Activated T-cell treated with anti-CD3 and anti-CD28 coated beads, Interleukin-2, amount 50 U/mL, for 24 hours (primary cell): Measurements from ENCODE around the gene TAF7L.
"Not testable (repeated sequence)": the region's sequence is repeated elsewhere in the genome, so short reads cannot be mapped to it uniquely, and the experiment has no call there.

Experiments used
- DNase-seq: peaks from one replicate; pipeline ENCODE4 v3.0.0-alpha.2; 2020
- H3K27ac Mint-ChIP-seq: 2 replicates; pipeline ENCODE4 v1.8.0; 2020; ENCODE audit warnings: mild to moderate bottlenecking, mixed read lengths
- H3K27me3 Mint-ChIP-seq: 2 replicates; pipeline ENCODE4 v1.8.0; 2020; ENCODE audit warnings: mixed read lengths
- H3K36me3 Mint-ChIP-seq: 2 replicates; pipeline ENCODE4 v1.8.0; 2020; ENCODE audit warnings: low read depth, mixed read lengths
- H3K4me1 Mint-ChIP-seq: 2 replicates; pipeline ENCODE4 v1.8.0; 2020; ENCODE audit warnings: low read depth, mixed read lengths
- H3K4me3 Mint-ChIP-seq: 2 replicates; pipeline ENCODE4 v1.8.0; 2020; ENCODE audit warnings: mild to moderate bottlenecking, moderate library complexity, mixed read lengths
- H3K9me3 Mint-ChIP-seq: 2 replicates; pipeline ENCODE4 v1.8.0; 2020; ENCODE audit warnings: mixed read lengths

Gene TAF7L

GRCh38 chrX:101290957-101291603, at the start of gene TAF7L:
Gene TAF7L (minus strand): TSS chrX:101291334. CDS start chrX:101287543, 3,791 bp downstream.
- no peak for DNase-seq
- Mint-ChIP-seq H3K9me3 (no peaks in the 10 kb centered on the region), H3K4me3 (no peak within 1 kb of the TSS), H3K4me1 (no peaks in the 10 kb centered on the region), H3K27ac (no peak within 1 kb of the TSS), H3K36me3 (no peaks in the 10 kb centered on the region), H3K27me3 (peaks cover 29% of the 10 kb centered on the region)

GRCh38 chrX:101337776-101338271, 46.7 kb upstream of the TAF7L start:
- Mint-ChIP-seq H3K9me3 (no peaks in the 10 kb centered on the region), H3K4me3 (no peak overlapping the region), H3K4me1 (peaks cover 5% of the 10 kb centered on the region), H3K27ac (no peak overlapping the region), H3K27me3 (peaks cover 6% of the 10 kb centered on the region), H3K36me3 (peaks cover 18% of the 10 kb centered on the region)
- DNase-seq, result no peak

- not testable (repeated sequence) for DNase-seq, H3K27ac Mint-ChIP-seq, H3K36me3 Mint-ChIP-seq, H3K4me3 Mint-ChIP-seq, H3K4me1 Mint-ChIP-seq, H3K9me3 Mint-ChIP-seq, H3K27me3 Mint-ChIP-seq
Observed at GRCh38 chrX:101334310-101334709, 43.2 kb upstream of the TAF7L start.

- not testable (repeated sequence) for H3K27me3 Mint-ChIP-seq, H3K9me3 Mint-ChIP-seq, H3K27ac Mint-ChIP-seq, H3K36me3 Mint-ChIP-seq, DNase-seq, H3K4me1 Mint-ChIP-seq, H3K4me3 Mint-ChIP-seq
Observed at GRCh38 chrX:101326600-101326999, 35.5 kb upstream of the TAF7L start.

- H3K9me3 Mint-ChIP-seq, result no peaks in the 10 kb centered on the region
- no peak overlapping the region for H3K27ac Mint-ChIP-seq
- H3K4me3 Mint-ChIP-seq, result no peak overlapping the region
- no peak for DNase-seq
- H3K4me1 Mint-ChIP-seq, result no peaks in the 10 kb centered on the region
- H3K36me3 Mint-ChIP-seq, result no peaks in the 10 kb centered on the region
- peaks cover 18% of the 10 kb centered on the region for H3K27me3 Mint-ChIP-seq
Observed at GRCh38 chrX:101303790-101304189, 12.7 kb upstream of the TAF7L start.

- not testable (repeated sequence) for H3K4me1 Mint-ChIP-seq, H3K36me3 Mint-ChIP-seq, DNase-seq, H3K9me3 Mint-ChIP-seq, H3K4me3 Mint-ChIP-seq, H3K27ac Mint-ChIP-seq
- H3K27me3 Mint-ChIP-seq, result peaks cover 22% of the 10 kb centered on the region
Observed at GRCh38 chrX:101295603-101296002, 4.5 kb upstream of the TAF7L start.

GRCh38 chrX:101287402-101287801, 3.7 kb downstream of the TAF7L start:
- no peaks in the 10 kb centered on the region for H3K4me1 Mint-ChIP-seq
- H3K4me3 Mint-ChIP-seq, result no peak overlapping the region
- no peak for DNase-seq
- peaks cover 34% of the 10 kb centered on the region for H3K27me3 Mint-ChIP-seq
- H3K9me3 Mint-ChIP-seq, result no peaks in the 10 kb centered on the region
- H3K27ac Mint-ChIP-seq, result no peak overlapping the region
- H3K36me3 Mint-ChIP-seq, result no peaks in the 10 kb centered on the region

- H3K9me3 Mint-ChIP-seq, result no peaks in the 10 kb centered on the region
- no peak for DNase-seq
- H3K4me3 Mint-ChIP-seq, result no peak overlapping the region
- H3K4me1 Mint-ChIP-seq, result no peaks in the 10 kb centered on the region
- no peak overlapping the region for H3K27ac Mint-ChIP-seq
- H3K27me3 Mint-ChIP-seq, result peaks cover 16% of the 10 kb centered on the region
- no peaks in the 10 kb centered on the region for H3K36me3 Mint-ChIP-seq
Observed at GRCh38 chrX:101276238-101276637, 14.9 kb downstream of the TAF7L start.

- Mint-ChIP-seq H3K27me3 (peaks cover 19% of the 10 kb centered on the region), H3K4me3 (no peak overlapping the region), H3K9me3 (no peaks in the 10 kb centered on the region), H3K36me3 (no peaks in the 10 kb centered on the region), H3K4me1 (no peaks in the 10 kb centered on the region), H3K27ac (no peak overlapping the region)
- DNase-seq, result no peak
Observed at GRCh38 chrX:101274198-101274597, 16.9 kb downstream of the TAF7L start.

GRCh38 chrX:101265869-101266428, 25.2 kb downstream of the TAF7L start:
- no peak for DNase-seq
- H3K27me3 Mint-ChIP-seq, result peaks cover 11% of the 10 kb centered on the region
- no peaks in the 10 kb centered on the region for H3K9me3 Mint-ChIP-seq
- H3K36me3 Mint-ChIP-seq, result no peaks in the 10 kb centered on the region
- H3K27ac Mint-ChIP-seq, result no peak overlapping the region
- H3K4me3 Mint-ChIP-seq, result no peak overlapping the region
- no peaks in the 10 kb centered on the region for H3K4me1 Mint-ChIP-seq

GRCh38 chrX:101263766-101264165, 27.4 kb downstream of the TAF7L start:
- Mint-ChIP-seq H3K4me1 (peaks cover 2% of the 10 kb centered on the region), H3K27me3 (peaks cover 5% of the 10 kb centered on the region), H3K9me3 (no peaks in the 10 kb centered on the region), H3K36me3 (no peaks in the 10 kb centered on the region), H3K4me3 (no peak overlapping the region), H3K27ac (no peak overlapping the region)
- DNase-seq, result no peak

GRCh38 chrX:101262590-101262989, 28.5 kb downstream of the TAF7L start:
- no peaks in the 10 kb centered on the region for H3K36me3 Mint-ChIP-seq
- no peak overlapping the region for H3K27ac Mint-ChIP-seq
- peaks cover 13% of the 10 kb centered on the region for H3K4me1 Mint-ChIP-seq
- no peak for DNase-seq
- H3K4me3 Mint-ChIP-seq, result no peak overlapping the region
- no peaks in the 10 kb centered on the region for H3K9me3 Mint-ChIP-seq
- H3K27me3 Mint-ChIP-seq, result peaks cover 5% of the 10 kb centered on the region

GRCh38 chrX:101260435-101260834, 30.7 kb downstream of the TAF7L start:
- no peak for DNase-seq
- Mint-ChIP-seq H3K27me3 (peaks cover 5% of the 10 kb centered on the region), H3K27ac (no peak overlapping the region), H3K4me3 (no peak overlapping the region), H3K36me3 (no peaks in the 10 kb centered on the region), H3K4me1 (peaks cover 15% of the 10 kb centered on the region), H3K9me3 (no peaks in the 10 kb centered on the region)

- Mint-ChIP-seq H3K27me3 (peaks cover 5% of the 10 kb centered on the region), H3K27ac (no peak overlapping the region), H3K4me1 (peaks cover 15% of the 10 kb centered on the region), H3K36me3 (no peaks in the 10 kb centered on the region), H3K4me3 (no peak overlapping the region), H3K9me3 (no peaks in the 10 kb centered on the region)
- DNase-seq, result no peak
Observed at GRCh38 chrX:101258259-101258581, 32.9 kb downstream of the TAF7L start.

- no peaks in the 10 kb centered on the region for H3K36me3 Mint-ChIP-seq
- H3K27me3 Mint-ChIP-seq, result peaks cover 5% of the 10 kb centered on the region
- no peak overlapping the region for H3K4me3 Mint-ChIP-seq
- peaks cover 15% of the 10 kb centered on the region for H3K4me1 Mint-ChIP-seq
- no peaks in the 10 kb centered on the region for H3K9me3 Mint-ChIP-seq
- no peak overlapping the region for H3K27ac Mint-ChIP-seq
- no peak for DNase-seq
Observed at GRCh38 chrX:101257448-101258258, 33.5 kb downstream of the TAF7L start.
